DMS53 treated with DMSO at 0.1 percent for 48 hours (cell line): ENCODE results near the gene ARPIN.
"Not testable (repeated sequence)": the region's sequence is repeated elsewhere in the genome, so short reads cannot be mapped to it uniquely, and the experiment has no call there.

Experiments
- DNase-seq: peaks from one replicate; lab custom pipeline; 2025; ENCODE audit not compliant: unreplicated experiment; lab: John Stamatoyannopoulos, UW

The ARPIN gene

DNA sequence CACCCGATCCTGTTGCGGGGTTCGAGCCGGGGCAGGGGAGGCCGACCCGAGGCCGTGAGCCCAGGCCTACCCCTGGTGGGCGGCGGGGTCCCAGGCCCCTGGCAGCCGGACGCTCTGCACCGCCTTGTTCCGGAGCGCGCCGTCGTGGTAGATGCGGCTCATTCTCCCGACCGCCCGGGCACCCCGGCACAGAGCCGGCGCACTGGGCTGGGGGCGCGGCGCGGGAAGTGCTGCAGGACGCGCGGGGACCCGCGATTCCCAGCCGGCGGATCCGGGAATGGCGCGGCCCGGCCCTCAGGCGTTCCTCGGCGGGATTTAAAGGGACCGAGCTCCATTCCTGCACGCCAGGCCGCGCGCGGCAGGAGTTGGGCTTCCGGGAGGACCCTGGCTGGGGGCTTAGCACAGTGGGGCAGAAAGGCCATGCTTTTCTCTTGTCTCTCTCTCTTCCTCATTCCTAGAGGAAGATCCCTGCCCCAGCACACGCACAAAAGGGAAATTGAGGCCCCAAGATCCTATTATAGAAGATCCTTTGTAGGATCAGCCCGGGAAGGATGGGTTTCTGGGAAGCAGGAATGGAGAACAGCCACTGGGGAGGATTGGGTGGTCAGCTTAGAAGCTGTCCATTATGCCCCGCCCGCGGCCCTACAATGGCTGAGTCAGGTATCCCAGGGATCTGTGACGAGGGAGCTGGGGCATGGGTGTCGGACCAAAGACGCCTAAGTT is at the start of gene ARPIN:
Gene ARPIN (minus strand): TSS at position 279 of the 723 bp plus-strand sequence. CDS start 117 bp downstream, at position 162.
- peak; percentile 15 for DNase-seq

DNA sequence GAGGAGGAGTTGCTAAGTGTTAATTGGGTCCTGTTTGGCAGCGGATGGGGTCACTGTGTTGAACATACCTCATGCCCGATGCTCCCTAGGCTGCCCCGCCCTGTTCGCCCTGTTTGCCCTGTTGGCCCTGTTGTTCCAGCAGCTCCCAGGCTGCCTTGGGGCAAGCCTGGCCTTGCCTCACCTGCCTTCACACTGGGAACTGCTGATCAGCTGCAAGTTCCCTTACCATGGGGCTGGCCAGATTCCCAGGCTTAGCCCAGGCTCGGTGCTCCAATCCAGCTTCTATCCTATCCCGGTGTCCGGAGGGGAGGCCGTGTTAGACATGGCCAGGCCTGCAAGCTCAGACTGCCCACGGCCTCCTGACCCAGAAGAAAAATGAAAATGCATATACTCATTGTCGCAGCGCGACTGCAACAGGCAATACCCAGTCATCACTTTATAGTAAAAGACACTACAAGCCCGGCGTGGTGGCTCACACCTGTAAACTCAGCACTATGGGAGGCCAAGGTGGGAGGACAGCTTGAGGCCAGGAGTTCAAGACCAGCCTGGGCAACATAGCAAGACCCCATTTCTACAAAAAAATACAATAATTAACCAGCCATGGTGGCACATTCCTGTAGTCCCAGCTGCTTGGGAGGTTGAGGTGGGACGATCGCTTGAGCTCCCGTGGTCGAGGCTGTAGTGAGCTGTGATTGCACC is 45.5 kb upstream of the ARPIN start:
- no peak for DNase-seq

DNA sequence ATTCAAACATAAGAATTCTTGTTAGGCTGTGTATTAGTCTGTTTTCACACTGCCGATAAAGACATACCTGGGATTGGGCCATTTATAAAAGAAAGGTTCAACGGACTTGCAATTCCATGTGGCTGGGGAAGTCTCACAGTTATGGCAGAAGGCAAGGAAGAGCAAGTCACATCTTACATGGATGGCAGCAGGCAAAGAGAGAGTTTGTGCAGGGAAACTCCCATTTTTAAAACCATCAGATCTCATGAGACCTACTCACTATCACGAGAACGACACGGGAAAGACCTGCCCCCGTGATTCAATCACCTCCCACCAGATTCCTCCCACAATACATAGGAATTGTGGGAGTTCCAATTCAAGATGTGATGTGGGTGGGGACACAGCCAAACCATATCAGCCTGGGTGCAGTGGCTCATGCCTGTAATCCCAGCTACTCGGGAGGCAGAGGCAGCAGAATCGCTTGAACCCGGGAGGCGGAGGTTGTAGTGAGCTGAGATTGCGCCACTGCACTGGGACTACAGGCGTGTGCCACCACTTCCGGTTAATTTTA is 42.8 kb upstream of the ARPIN start:
- DNase-seq, result not testable (repeated sequence)

DNA sequence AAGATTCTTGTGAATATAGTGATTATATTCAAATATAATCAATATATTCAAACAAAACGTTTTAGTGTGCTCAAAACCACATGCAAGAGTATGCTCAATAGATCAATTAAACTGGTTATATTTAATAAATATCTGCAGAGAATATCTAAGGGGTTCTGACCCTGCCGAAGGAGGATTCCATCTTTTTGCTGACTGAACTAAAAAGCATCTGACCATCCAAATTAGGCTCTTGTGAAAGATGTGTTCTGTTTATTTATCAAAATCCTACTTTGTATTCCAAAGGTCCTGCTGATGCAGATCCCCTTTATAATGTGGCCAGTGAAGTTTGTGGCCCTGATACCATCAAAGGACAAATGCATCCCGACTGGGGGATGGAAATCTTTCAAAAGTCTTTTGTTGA is 41.8 kb upstream of the ARPIN start:
- DNase-seq, result no peak

DNA sequence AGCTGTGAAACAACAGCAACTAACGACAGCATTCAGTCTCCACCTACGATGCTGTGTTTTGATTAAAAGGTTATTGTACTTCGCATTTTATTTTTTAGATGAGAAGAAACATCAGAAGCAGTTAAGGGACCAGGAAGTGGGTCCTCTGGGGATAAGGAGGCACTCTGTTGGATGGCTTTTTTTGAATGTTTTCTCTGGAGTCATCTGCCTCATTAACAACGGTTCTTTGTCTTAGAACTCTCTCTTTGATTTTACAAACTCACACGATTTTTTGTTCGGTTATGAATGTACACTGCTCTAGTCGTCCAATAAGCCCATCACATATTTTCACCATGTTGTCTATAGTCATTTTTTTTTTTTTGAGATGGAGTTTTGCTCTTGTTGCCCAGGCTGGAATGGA is 36.0 kb upstream of the ARPIN start:
- no peak for DNase-seq

DNA sequence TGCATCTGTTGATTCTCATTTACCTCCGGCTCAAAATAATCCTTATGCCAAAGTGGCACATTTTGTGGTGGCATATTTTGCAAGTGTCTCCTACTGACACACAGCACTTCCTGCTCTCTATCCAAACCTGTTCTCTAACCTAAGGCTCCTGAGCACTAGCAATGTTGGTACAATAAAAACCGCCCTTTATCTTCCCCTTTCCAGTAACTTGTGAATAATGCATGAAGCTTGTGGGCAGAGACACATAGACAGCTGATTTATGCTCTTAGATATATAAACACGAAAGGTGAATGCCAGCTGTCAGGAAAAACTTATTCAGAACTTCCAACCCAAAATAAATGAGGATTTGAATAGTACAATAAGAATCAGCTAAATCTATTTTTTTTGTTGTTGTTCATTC is 34.6 kb upstream of the ARPIN start:
- DNase-seq, result no peak

DNA sequence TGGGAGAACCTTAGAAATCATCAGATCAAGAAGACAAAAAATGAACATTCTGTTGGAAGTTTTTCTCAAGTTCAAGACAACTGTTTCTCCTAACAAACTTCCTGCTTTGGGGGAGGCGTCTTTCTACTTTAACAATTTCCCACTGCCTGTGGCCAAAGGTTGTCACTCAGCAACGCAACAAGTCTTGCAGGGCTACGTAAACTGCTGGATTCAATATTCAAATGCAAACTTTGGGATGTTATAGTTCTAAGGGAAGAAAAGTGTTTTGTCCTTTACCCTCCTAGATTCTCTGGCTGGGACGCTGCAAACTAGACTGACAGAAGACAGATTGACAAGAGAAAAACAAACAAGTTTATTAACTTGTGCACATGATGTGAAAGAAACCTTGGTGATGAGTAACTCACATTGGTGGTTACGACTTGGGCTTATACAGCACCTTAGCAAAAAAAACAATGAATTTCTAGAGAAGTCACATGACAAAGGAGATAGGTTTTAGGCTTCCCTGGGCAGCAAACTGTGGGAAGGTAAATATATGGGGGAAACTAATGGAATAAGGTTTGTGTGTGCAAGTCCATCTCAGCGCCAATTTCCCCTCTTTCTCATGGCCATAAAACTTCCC is 34.0 kb upstream of the ARPIN start:
- no peak for DNase-seq

DNA sequence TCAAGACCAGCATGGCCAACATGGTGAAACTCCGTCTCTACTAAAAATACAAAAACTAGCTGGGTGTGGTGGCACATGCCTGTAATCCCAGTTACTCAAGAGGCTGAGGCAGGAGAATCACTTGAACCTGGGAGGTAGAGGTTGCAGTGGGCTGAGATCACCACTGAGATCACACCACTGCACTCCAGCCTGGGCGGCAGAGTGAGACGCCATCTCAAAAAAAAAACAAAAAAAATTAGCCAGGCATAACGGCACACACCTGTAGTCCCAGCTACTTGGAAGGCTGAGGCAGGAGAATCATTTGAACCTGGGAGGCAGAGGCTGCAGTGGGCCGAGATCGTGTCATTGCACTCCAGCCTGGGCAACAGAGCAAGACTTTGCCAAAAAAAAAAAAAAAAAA is 31.0 kb upstream of the ARPIN start:
- not testable (repeated sequence) for DNase-seq

DNA sequence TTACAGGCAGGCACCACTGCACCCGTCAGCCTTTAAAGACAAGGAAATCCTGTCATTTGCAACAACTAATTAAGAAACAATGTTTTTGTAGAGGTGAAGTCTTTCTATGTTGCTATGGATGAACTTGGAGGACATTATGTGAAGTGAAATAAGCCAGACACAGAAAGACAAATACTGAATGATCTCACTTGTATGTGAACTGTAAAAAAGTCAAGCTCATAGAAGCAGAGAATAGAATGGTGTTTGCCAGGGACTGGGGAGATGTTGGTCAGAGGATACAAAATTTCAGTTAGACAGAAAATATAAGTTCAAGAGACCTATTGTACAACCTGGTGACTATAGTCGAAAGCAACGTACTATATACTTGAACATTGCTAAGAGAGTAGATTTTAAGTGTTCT is 27.2 kb upstream of the ARPIN start:
- DNase-seq, result no peak

DNA sequence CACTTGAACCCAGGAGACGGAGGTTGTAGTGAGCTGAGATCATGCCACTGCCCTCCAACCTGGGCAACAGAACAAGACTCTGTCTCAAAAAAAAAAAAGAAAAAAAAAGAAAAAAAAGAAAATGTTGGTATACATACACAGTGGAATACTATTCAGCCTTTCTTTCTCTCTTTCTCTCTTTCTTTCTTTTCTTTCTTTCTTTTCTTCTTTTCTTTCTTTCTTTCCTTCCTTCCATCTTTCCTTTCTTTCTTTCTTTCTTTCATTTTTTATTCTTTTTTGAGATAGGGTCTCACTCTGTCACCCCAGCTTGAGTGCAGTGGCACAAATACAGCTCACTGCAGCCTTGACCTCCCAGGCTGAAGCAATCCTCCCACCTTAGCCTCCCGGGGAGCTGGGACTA is 26.6 kb upstream of the ARPIN start:
- DNase-seq, result not testable (repeated sequence)

DNA sequence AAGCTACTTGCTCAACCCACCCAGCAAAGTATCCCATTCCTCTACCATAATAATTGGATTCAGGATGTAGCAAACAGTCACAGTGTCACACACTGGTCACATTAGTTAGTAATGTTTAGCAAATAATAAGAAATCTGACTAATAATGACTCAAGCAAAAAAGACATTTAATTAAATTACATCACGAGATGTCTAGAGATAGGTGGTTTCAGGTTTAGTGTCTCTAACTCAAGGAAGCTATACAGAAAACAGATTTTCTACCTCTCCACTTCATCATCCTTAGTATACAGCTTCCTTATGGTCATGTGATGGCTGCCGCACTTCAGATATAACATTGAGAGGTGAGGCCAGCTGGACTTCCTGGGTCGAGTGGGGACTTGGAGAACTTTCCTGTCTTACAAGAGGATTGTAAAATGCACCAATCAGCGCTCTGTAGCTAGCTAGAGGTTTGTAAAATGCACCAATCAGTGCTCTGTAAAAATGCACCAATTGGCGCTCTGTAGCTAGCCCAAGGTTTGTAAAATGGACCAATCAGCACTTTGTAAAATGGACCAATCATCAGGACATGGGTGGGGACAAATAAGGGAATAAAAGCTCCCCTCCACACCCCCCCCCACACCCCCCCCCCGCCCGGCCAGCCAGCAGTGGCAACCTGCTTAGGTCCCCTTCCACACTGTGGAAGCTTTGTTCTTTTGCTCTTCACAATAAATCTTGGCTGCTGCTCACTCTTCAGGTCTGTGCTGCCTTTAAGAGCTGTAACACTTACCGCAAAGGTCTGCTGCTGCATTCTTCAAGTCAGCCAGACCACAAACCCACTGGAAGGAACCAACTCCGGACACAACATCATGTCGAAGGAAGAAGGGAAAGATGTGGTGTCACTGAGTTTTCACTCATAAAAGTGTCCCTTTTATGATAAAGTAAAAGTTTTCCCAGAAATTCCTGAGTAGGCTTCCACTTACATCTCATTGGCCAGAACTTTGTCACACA is 24.9 kb upstream of the ARPIN start:
- DNase-seq, result no peak

DNA sequence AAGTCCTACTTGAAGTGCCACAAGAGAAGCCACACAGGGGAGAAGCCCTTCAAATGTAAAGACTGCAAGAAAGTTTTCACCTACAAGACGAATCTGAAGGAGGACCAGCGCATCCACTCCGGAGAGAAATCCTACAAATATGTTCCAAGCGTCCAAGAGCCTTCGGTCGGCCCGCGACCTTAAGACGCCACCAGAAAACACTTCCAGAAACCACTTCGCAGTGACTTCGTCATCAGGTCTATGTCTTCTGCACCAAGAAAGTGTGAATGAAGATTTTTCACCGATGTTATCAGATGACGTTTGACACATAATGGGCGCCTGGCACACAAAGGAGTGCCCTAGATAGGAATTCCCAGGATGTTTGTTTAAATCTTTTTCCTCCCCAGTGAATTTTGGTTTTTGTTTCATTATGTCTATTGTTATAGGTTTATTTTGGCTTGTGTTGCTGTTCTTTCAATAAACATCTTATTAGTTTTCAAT is 24.1 kb upstream of the ARPIN start:
- no peak for DNase-seq

DNA sequence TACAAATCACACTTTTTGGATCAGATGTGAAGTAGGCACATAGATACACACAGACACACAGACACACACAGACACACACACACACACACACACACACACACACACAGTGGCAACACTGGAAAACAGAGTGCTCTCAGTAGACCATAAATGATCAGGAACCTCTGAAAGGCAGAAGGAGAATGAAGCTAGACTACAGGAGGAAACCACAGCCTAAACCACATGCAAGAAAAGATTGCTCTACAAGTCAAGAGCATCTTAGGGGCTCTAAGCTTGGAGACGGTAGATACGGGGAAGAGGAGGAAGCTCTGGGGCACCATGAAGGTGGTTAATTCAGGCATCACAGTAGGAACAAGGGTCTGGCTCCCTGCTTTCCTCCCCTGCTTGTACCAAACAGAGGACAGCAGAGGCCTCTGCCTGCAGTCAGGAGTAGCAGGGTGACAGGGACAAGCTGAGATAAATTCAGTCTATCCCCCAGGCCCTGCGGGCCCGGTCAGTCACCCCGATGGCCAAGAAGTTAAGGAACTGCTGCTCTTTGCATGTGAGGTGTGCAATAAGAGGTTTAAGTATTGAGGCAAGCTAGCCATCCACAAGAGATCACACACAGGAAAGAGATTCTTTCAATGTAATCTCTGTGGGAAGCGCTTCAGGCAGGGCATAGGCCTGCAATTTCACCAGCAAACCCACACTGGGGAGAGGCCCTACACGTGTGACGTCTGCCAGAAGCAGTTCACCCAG is 23.5 kb upstream of the ARPIN start:
- no peak for DNase-seq

DNA sequence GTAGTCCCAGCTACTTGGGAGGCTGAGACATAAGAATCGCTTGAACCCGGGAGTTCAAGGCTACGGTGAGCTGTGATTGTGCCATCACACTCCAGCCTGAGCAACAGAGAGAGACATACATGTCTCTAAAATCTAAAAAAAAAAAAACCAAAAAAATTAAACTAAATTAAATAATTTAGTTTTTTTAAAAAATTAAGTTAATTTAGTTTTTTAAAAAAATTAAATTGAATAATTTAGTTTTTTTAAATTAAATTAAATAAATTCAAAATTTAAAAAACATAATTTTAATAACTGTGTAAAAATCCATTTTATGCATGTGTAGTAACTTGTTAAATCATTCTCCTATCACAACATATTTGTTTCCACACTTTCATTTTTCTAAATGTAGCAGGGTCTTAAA is 20.1 kb upstream of the ARPIN start:
- DNase-seq, result no peak

DNA sequence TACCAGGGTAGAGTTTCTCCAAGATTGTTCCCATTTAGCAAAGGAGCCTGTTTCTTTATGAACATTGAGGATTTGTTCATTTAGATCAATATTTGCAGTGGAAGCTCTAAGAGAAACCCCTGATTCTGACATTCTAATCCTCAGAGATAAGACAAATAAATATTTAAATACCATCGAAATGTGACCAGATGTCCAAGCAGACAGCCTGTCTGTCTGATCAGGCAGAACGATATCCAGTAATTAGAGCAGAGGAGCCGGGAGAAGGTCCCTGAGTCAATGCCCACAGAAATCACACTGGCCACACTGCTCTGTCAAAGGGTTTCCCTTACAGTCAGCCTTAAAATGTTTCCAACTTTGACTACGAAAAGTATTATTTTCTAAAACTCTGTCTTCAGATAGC is 15.7 kb upstream of the ARPIN start:
- DNase-seq, result no peak

DNA sequence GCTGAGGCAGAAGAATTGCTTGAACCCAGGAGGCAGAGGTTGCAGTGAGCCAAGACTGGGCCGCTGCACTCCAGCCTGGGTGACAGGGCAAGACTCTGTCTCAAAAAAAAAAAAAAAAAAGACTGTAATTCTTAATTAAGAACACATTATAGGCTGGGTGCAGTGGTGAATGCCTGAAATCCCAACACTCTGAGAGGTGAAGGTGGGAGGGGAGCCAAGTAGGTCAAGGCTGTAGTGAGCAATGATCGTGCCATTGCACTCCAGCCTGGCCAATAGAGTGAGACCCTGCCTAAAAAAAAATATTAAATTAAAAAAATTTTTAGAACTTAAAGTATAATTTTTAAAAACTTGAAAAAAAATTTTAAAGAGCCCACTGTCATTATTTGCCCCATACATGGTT is 13.4 kb upstream of the ARPIN start:
- DNase-seq, result no peak

DNA sequence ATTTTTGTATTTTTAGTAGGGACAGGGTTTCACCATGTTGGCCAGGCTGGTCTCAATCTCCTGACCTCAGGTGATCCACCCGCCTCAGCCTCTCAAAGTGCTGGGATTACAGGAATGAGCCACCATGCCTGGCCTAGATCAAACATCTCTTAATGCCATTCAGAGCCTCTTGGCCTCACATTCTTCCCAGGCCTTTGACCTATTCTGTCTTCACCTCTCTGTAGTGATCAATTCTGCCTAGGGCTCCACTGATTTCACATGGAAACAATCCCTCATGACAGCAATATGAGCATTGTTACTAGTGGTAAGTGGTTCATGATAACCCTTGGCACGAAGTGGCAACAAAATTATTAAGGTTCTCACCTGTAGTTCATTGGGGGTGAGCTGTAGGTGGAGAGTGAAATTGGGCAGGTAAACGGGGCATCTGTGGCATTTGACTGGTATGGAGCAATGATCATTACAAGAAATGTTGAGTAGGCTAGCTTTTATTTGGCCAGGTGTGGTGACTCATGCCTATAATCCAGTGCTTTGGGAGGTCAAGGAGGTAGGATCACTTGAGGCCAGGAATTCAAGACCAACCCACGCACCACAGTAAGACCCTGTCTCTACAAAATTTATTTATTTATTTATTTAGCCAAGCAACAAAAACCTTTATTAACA is 4.8 kb upstream of the ARPIN start:
- peak; percentile 48 for DNase-seq

DNA sequence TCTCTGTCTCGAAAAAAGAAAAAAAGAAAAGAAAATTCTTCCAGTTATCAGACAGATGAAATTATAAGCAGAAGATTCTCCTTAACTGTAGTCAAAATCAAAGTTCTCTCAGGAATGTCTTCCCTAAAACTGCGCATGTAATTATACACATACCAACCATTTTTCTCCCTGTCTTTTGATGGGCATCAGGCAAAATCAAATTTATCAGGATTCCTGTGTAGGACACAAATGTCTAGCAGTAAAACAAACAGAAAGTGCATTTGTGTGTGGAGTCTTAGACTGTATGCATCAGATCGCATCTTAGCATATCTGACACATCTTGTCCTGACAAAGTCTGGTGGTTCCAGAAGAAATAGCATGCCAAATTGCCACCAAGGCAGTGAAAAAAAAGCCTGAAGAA is 3.9 kb upstream of the ARPIN start:
- no peak for DNase-seq

DNA sequence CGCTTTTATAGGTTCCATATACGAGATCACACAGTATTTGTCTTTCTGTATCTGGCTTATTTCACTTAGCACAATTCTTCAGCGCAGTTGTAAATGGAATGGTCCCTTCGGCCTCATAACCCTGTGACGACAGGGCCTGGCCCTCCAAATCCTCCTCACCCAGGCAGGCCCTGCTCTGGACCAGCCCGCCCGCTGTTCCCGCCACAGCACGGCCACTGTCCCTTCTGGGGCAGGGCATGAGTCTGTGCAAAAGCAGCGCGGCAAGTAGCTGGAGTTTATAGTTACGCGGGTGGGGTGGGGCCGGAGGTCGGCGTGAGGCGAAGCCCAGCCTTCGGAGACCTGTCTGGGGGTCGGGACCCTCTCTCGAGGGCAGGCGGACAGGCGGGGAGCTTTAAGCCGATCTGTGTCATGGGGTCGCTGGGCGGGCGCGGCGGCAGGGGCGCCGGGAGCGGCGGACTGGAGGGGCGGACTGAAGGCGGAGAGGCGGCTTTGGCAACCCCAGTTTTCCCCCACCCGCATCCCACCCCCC is 543 bp downstream of the ARPIN start:
- DNase-seq, result no peak
